Activated CD4-positive, alpha-beta T cell treated with anti-CD3 and anti-CD28 coated beads for 48 hours (primary cell): ENCODE measurements around the gene AJAP1.

Experiments
- DNase-seq: peaks from one replicate; pipeline ENCODE4 v3.0.0-alpha.2; 2020

The AJAP1 gene

DNA sequence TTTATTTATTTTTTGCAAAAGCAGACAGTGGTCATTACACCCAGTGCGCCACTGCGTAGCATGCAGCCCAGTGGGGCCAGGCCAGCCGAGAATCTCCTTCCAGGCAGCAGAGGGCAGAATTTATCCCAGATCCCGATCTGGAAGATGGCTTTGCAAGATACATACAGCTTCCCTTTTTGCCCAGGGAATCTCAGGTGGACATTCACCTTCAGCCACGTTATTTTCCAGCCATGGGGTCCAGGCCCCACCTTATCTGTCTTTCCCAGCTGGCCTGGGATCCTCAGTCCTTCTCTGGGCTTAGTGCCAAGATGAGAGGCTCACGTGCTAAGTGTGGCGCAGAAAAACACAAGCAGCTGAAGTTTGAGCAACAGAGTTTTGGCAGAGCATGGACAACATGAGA, 123.6 kb downstream of the AJAP1 start:
- no peak for DNase-seq

DNA sequence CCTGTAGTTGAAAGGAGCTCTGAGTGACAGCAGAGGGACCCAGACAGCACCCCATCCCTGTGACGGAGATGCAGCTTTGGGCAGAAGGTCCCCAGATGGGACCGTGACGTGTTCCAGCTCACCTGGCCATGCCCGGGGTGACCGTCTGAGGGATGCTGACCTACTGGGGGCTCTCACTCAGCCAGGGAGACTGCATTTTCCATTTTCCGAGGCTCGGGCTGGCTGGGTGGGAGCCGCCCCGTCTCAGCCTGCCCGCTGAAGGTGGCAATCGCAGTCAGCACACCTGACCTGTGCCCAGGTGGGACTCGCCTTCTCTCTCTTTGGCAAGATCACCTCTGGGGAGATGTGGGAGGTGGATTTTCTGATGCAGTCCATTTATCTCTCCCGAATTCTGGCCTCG, 127.2 kb downstream of the AJAP1 start:
- DNase-seq = no peak

DNA sequence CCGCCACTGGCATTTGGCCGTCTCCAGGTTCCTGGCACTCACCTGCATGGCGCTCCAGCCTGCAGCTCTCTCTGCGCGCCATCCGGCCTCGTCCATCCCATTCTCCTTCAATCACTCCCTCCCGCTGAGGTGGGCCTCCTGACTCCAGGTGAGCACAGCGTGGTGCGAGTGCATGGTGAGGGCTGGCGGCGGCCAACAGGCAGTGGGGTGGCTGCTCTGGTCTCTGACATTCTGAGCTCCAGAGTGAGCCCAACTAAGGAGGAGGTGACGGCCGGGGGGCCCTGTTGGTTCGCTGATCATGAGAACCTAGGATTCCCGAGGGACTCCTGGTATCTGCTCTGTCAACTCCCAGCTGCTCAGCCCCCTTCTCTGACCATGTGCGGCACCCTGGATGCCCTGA, 130.4 kb downstream of the AJAP1 start:
- no peak for DNase-seq

DNA sequence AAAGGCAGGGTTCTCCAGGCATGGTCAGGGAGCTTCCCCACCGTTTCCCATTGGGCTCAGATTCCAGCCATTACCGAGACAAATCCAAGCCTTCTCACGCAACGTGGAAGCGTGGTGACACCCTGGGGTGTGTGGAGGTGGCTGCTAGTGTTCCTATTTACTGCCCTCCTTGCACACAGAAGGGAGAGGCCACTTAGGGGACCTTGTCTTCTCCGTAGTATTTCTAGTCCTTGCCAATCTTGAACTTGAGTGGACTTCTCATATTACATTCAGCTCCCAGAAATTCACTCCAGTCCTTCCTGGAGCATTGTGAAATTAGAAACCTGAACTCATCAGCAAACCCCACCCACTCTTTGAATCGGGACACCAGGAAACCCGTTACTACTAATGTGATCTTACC, 131.6 kb downstream of the AJAP1 start:
- DNase-seq = no peak

GRCh38 chr1:4787551-4787950, 133.1 kb downstream of the AJAP1 start:
- DNase-seq = no peak

DNA sequence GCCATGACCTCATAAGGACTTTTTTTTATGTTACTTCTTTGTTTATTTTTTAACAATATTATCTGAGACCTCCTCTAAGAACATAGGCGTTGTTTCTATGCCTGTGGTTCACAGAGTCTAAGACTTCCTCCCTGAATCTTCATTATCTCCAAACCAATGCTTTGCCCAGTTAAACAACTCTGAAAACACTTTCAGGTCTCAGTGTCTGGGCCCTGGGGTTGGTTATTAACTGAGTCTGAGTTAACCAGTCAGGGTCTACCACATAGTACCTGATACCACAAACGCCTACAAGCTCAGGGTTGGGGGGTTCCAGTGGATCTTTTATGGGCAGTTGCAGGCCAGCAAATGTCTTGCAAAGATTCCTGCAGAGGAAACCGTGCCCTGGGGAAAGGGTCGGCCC, 138.2 kb downstream of the AJAP1 start:
- DNase-seq = no peak

- no peak for DNase-seq
These were observed 139.8 kb downstream of the AJAP1 start for GRCh38 chr1:4794020-4794780.

DNA sequence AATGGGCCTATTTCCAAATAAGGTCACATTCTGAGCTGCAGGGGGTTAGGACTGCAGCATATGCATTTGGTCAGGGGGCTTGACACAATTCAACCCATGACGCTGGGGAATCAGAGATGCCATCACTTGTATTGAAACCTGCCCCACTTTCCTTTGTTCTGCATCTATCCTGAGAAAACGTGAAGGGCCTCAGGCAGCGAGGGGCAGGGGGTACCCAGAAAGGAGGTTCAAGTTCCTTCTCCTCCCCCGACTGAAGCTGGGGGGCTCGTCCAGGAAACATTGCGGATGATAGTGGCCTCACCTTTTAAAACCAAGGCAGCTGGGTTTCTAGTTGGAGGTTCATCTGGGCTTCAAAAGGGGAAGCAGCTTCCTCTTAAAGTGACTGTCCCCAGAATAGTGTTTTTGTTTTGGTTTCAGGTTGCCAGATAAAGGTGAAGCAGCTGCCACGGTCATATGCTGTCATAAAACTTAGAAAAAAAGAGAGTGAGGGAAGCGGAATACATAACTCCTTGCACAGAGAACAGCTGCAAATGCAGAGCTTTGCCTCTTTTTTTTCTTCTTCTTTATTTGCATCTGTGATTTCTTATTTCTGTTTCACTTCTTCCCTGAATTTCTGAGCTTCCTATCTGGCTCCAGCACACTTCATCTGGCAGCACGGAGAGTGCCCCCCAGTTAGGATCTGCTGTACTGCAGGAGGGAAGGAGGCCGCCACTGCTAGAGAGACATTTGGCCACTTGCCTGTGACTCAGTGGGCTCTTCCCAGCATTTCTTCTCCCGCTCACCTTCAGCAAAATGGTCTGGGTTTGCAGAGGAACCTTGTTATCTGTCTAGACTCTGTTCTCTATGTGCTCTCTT, 142.0 kb downstream of the AJAP1 start:
- no peak for DNase-seq

DNA sequence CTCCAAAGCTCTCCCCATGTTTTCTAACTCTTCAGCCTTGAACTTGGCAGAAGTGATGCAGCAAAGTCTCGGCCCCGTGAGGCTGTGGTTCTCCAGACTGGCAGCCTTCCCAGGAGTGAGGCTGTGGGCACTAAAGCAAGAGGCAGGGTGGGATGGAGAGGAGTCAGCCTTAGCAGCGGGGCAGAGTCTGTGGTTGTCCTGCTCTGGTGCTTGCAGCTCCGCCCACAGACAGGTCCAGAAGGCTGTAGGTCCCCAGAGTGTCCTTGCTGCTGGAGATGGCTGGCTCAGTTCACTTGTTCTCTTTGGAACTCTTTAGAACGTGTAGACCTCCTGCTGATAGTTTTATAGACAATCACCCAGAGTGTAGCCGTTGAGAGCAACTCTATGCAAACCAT, 142.6 kb downstream of the AJAP1 start:
- DNase-seq = no peak

DNA sequence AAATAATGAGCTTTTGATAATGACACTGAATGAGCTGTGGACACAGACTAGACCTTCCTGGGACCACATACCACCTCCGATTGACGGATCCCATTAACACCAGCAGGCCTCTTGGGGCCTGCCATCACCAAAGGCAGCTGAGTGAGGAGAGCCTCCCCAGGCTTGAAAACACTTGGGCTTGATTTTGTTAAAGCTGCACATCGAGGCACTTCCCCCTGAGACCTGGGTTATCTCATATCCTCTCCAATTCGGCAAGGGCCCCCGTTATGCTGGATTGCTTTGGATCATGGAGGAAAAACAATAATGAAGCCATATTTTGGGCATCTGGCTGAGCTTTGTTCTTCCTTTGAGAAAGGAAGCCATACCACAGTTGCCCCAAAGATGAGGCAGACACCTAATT, 143.0 kb downstream of the AJAP1 start:
- DNase-seq = no peak

DNA sequence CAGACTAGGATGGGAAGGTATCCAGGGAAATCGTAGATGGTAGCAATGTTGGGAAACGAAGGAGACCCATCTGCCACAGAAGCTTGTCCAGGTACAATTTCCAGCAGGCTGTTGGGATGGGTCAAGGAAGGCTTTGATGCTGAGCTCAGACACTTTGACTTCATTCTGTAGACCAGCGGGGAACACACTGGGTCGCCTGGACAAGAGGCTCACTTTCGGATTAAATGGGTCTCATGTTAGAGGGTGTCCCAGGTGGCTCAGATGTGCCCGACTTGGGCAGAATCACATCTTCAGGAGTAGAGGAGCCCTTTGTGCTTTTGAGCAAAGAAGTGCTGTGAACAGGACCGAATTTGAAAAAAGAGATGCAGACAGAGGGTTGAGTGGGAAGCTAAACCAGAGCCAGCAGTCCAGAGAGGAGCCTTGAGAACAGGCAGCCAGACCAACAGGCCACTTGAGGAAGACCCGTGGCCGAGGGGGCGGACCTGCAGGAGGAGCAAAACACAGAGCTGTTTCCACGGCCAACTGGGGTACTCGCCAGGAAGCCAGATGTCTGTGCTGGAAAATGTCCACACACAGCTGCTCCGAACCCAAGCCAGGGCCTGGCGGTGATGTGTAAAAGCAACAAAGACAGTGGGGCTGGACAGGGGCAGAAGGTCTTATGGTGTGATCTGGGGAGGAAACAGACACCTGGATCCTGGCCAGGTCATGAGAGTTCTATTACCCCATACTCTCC, 146.9 kb downstream of the AJAP1 start:
- no peak for DNase-seq

DNA sequence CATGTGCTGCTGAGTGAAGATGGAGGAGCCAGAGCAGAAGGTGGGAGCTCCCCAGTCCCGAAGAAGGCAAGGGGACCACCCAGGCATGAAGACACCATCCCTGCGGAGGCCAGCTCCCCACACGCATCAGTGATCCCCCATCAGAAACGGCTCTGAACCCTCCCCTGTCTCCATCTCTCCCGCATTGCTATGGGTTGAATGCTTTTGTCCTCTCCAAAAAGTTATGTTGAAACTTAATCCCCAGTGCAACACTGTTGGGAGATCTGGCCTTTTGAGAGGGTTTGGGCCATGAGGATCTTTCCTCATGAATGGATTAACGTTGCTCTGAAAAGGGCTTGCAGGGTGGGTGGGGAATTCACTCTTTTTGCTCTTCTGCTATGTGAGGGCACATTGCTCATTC, 147.6 kb downstream of the AJAP1 start:
- no peak for DNase-seq

DNA sequence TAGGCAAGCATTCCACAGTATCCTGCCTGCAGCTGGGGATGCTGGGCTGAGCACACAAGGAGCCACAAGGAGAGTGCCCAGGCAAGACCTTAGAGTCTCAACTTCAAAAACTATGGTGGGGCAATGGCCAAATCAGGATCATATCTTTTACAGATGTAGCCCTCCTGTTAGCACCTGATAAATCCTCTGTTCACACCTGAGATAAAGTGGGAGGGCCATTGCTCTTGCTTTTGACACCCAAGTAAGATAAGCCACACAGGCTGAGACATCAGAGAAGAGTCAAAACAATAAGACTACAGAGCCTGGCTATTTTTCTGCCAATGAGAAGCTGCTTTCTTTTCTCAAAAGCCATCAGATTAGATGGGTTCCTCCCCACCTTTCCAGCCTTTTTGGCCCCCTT, 148.9 kb downstream of the AJAP1 start:
- no peak for DNase-seq

DNA sequence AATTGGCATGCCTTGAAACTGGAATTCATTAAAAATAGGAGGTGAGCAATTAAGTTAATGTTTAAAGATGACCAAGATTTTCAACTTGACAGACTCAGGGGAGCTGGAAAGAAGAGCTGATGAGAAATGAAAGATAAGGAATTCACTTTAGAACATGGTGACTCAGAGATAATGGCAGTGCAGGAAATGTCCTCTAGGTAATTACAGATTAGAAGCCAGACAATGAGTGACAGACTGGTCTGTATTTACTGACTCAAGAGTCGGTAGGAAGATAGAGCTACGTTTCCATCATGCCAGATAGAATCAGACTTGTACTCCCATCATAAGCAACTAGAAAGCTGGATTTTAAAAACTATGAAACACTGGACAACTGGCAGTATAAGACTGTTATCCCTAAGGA, 151.6 kb downstream of the AJAP1 start:
- DNase-seq = no peak

GRCh38 chr1:4820543-4820942, 166.1 kb downstream of the AJAP1 start:
- DNase-seq = no peak

- no peak for DNase-seq
These were observed 171.5 kb downstream of the AJAP1 start for GRCh38 chr1:4825800-4826450.

DNA sequence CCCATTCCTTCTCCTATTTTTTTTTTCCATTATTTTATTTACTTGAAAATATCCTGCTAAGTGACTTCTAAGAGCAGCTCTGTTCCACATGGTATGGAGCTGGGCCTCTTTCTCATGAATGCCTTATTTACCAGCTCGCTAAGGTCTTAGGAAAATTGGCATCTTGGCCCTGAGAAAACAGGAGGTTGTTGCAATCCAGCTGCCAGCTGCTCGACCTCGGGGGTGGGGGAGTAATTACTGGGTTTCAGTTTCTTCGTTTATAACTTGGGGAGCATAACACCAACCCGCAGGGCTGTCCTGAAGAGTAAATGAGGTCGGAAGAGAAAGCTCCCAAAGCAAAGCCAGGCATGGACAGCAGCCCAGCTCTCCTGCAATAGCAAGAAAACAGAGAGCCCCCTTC, 176.3 kb downstream of the AJAP1 start:
- DNase-seq = no peak

GRCh38 chr1:4836574-4836973, 182.2 kb downstream of the AJAP1 start:
- no peak for DNase-seq

GRCh38 chr1:4837031-4837600, 182.7 kb downstream of the AJAP1 start:
- no peak for DNase-seq

DNA sequence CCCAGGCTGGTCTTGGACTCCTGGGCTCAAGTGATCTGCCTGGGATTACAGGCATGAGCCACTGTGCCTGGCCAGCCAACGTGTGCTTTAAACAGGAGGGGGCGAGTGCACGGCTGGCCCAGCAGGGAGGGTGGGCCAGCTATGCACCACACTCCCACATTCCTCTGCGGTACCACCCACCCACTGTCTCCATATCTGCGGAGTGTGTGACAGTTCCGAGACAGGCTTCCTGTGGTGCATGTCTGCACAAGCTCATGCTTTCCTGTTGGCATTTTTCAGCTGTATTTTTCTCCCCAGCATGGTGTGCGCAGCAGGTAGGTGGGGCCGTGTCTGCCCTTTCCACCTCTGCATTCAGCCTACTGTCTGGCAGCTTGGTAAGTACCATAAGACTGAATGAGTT, 183.3 kb downstream of the AJAP1 start:
- DNase-seq = no peak

DNA sequence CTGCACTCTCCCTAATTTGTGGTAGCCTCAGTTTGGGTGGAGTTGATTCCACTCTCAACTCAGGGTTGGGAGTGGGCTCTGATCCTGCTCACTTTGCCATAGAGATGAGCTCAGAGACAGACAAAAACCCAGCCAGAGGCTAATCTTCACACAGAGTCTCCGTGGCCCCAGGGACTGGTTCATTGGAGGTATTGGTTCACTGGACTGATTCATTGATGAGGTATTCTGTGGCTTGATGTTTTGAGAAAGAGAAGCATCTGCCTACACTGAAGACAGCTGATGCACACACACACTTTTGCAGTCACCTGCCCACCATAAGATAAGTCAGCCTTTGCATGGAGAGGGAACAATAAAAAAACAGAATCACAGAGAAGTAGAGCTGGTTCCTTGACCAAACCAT, 183.8 kb downstream of the AJAP1 start:
- no peak for DNase-seq
